GM18508 (cell line): ENCODE measurements around the gene KYNU.
A peak's percentile ranks its signal among the peaks of the same experiment; 100 is the strongest.
"Not testable (repeated sequence)": the region's sequence is repeated elsewhere in the genome, so short reads cannot be mapped to it uniquely, and the experiment has no call there.

Source experiments
- ATAC-seq: cut with Tn5 transposase; IDR thresholded peaks from one replicate; pipeline ENCODE4 v1.9.1; 2021; ENCODE audit warnings: moderate number of reproducible peaks; ENCODE audit not compliant: insufficient read depth, unreplicated experiment

Gene KYNU

DNA sequence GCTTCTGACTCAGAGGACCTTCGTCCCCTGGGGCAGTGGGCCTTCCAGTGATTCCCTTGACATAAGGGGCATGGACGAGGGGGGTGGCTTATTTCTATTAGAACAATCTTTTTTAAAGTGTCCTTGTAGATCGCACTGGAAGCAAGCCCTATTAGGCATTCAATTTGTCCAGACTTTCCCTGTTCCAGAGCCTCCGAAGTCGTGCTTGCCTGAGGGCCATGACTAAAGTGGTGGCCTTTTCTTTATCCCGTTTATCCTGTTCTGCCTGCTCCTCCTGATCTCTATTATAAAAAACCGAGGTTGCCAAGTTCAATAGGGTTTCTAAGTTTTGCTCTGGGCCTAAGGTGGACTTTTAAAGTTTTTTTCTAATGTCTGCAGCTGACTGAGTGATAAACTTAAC, 26.3 kb downstream of the KYNU start:
- not testable (repeated sequence) for ATAC-seq

DNA sequence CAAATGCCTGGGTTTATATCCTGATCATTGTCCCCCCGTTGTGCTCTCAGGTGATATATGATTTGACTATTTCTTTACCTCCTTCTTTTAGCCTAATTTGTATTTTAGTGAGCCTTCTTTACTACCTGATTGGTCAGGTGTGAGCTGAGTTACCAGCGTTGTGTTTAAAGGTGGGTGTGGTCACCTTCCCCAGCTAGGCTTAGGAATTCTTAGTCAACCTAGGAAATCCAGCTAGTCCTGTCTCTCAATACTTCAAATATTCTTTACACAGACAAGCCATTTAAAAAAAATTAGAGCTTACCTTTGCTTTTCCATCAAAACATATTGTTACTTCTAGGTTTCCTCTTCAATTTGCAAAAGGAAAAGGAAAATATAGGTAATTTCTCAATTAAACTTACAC, 30.2 kb downstream of the KYNU start:
- ATAC-seq = no peak

DNA sequence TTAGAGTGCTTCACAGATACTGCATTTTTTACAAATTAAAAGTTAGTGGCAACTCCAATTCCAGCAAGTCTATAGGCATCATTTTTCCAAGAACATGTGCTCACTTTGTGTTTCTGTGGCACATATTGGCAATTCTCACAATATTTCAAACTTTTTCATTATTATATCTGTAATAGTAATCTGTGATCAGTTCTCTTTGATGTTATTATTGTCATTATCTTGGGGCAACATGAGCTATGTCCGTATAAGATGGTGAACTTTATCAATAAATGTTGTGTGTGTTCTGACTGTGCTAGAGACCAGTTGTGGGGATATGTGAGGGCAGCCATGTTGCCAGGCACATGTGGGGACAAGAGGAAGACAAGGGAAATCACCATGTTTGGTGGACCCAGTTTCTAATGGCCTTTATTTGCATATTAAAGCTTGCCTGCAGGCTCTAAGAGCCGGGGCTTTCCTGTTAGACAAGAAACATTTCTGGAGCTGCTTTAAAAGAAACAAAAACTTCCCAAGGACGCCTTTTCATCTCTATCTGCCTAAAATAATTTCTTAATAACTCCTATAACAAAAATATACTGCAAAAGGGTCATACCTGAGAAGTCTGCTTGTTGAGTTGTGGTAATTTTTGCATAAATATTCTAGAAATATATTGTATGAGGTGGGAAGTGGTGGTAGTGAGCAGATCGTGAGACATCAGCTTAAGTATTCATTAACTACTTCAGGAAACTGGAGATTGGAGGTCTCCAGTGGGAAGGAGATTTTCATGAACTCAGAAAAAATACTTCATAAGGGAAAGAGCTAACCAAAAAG, 37.2 kb downstream of the KYNU start:
- peak; percentile 100 for ATAC-seq

DNA sequence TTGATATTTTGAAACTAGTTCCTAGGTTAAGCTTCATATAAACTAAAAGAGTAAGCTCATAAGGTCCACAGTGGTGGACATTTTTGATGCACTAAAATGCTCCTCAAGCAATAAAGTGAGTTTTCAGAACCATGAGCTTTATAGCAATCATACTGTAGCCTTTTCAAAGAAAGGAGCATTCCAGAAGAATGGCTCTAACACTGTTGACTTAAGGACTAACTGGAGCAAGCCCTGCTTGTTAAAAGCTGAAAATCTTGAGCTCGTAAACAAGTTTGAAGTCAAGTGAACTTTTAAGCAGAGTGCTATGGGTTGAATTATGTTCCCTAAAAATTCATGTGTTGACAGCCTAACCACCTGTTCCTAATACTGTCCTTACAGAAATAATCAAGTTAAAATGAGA, 38.0 kb downstream of the KYNU start:
- ATAC-seq = no peak

DNA sequence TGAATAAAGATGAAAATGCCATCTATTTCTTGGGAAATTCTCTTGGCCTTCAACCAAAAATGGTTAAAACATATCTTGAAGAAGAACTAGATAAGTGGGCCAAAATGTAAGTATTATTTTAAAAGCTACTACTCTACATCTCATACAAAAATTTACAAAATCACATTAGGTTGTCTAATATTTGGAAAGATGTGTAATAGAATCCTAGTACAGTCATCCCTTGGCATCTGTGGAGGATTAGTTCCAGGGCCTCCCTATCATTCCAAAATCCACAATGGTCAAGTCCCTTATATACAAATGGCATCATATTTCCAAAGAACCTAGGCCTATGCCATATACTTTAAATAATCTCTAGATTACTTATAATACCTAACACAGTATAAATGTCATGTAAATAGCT, 41.2 kb downstream of the KYNU start:
- ATAC-seq = no peak

DNA sequence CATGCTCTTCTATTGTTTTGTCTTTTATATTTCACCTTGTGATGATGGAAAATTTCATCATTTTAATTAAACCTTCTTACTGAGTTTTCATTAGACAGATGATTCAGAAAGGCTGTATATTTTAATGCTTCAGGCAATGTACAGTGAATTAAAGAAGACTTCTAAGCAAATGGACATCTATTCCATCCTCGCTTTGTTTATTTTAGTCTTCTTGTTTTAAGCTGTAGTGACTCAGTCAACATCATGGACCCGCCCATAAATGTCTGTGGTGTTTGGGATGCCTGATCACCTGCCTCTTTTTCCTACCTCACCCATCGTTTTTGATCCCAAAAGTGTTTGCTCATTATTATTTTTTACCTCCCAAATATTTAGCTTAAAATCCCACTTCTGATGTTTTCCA, 43.1 kb downstream of the KYNU start:
- no peak for ATAC-seq

DNA sequence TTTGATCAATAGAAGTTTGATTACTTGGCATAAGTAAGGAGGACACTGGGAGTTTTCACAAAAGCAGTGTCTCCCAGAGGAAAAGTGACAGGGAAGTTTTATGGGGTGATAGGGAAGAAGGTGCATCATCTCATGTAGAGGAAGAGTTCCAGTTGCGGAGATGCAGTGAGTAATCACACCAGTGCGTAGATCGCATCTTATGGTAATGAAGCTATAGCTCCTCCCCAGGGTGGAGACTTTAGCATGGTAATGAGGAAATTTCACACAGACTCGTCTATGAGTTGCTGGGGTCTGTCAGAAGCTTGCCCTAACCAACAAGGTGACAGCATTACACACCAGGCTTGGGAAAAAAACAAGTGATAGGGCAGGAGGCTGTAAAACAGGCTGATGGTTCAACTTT, 49.0 kb downstream of the KYNU start:
- no peak for ATAC-seq

DNA sequence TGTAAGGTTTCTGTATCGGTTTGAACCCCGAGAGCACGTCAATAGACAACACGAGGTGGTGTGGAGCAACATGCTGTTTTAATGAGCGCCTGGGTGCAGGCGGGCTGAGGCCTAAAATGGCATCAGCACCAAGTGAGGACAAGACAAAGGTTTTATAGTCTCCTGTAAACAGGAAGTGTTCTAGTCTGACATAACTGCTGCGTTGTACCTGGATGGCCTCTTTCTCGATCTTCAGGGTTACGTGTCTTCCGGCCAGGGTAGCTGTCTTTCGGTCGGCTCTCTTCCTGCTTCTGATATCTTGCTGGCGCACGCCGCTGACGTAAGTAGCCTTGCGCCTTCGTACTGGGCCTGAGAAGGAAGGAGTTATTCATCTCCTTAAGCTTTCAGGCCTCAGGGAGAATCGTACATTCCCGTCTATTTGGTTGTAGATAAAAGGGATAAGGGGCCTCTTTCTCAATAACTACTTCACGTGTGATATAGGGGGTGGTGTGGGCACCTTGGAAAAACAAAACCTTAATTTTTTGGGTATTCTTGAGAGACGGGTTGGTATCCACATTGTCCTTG, 53.5 kb downstream of the KYNU start:
- ATAC-seq = no peak

DNA sequence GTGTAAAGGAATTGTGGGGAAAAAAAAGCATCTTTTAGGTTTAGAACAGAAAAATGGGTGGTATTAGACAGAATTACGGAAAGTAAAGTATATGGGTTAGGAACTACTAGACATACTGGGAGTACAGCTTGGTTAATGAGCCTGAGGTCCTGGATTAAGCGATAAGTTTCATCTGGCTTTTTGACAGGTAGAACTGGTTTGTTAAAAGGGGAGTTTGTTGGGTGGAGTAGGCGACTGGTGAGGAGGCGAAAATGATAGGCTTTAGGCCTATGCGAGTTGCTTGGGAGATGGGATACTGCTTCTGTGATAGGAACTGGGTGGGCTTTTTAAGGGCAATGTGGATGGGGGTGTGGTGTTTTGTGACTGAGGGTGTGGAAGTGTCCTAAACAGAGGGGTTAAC, 56.5 kb downstream of the KYNU start:
- no peak for ATAC-seq

DNA sequence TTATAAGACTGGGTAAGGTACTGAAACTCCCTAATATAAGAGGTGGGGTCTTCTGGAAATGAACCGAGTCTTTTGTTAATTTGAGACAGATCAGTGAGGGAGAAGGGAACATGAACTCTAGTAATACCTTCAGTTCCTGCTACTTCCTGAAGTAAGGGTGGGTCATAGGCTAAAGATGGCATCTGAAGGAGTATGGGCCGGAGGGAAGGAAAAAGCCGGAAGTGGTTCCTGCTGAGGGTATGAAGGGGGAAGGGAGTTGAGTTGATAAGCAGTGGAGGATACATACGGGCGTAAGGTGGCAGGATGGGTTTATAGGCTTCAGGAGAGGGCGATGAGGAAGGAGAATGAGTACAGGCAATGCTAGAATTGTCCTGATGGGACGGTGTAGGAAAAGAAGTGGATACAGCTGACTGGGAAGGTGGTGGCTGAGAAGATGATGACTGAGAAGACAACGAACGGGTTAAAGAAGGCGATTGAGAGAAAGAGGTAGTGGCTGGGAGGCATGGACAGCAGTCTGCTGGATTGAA, 58.2 kb downstream of the KYNU start:
- no peak for ATAC-seq

DNA sequence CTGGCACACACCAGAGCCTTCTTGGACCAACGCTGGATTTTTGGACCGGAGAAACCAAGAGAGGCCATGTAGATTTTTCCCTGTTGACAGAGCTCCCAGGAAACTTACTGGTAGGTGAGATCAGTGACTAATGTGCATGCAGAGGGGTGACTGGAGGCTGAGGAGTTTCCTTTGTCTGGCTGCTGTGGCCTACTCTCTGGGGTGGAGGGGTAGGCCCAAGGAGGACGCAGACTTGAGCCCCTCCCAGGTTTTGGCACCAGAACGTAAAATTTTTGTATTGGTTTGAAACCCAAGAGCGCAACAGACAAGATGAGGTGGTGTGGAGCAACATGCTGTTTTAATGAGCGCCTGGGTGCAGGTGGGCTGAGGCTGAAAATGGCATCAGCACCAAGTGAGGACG, 59.2 kb downstream of the KYNU start:
- ATAC-seq = no peak

DNA sequence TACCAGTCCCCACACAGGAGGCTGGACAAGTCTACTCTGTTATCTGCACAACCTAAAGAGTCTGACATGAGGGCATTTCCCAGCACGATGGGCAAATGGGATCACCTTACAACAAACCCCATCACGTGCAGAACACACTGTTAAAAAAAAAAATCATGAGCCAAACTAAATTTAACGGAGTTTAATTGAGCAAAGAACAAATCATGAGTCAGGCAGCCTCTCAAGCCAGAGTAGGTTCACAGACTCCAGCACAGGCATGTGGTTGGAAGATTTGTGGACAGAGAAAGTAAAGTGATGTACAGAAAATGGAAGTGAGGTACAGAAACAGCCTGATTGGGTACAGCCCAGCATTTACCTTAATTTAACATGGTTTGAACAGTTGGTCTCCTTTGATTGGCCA, 59.9 kb downstream of the KYNU start:
- no peak for ATAC-seq

DNA sequence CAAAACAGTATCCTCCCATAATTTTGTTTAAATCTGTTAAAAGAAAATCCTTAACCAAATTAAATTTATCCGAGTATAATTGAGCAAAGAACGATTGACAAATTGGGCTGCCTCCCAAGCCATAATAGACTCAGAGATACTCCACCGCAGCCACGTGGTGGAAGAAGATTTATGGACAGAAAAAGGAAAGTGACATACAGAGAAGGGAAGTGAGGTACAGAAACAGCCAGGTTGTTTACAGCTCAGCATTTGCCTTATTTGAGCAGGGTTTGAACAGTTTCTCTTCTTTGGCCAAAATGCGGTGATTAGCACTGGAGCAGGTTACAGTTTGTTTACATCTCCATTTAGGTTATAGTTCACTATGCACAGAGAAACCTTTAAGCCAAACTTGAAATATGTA, 60.8 kb downstream of the KYNU start:
- ATAC-seq = no peak

DNA sequence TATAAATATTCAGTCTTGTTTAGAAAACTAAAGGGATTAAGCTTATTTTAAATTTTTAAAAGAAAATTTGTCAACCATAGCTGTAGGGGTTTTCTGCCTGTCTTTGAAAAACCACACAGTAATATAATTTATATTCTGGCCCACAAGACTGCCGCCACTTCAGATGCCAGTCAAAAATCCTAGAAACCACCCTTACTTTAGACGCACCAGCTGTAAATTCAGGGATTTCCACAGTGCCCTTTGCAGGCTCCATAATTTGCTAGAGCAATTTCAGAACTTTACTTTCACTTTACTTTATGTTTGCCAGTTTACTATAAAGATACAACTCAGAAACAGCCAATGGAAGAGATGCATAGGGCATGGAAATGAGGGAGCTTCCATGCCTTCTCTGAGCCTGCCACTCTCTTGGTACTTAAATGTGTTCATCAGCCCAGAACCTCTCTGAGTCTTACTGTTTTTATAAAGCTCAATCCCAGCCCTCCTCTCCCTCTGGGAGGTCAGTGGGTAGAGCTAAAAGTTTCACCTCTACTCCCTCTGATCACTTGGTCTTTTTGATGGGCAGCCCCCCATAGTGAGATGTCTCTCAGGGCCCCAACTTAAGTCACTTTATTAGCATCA, 63.3 kb downstream of the KYNU start:
- no peak for ATAC-seq

DNA sequence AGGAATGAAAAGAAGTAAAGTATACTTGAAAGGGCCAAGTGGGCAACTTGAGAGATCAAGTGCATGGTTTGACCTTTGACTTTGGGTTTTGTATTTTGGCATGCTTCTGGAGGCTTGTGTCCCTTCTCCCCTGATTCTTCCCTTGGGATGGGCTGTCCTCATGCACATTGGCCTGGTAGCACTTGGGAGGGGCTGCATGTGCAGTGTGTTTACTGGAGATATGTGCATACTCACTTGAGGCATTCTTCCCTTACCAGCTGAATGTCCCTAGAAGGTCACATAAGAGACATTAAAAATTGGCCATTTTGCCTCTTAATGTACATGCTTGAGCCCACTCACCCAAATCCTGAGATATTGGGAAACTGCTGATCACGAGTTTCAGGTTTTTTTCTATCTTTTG, 65.2 kb downstream of the KYNU start:
- ATAC-seq = no peak

DNA sequence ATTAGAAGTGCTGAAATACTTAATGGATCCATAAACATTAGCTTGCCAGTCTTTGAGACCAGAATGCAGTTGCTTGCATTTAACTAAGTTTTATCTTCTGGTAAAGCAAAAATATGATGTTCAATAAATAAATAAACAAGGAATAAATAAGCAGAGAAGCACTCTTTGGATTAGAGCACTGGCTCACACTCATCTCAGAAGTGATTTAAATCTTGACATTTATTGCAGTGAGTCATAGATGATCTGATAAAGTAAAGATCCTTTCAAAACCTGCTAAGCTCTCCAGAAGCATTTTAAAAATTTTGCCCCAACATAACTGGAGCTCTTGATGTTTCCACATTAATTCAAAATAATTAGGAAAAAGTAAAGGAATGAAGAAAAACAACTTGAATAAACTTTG, 66.8 kb downstream of the KYNU start:
- no peak for ATAC-seq

DNA sequence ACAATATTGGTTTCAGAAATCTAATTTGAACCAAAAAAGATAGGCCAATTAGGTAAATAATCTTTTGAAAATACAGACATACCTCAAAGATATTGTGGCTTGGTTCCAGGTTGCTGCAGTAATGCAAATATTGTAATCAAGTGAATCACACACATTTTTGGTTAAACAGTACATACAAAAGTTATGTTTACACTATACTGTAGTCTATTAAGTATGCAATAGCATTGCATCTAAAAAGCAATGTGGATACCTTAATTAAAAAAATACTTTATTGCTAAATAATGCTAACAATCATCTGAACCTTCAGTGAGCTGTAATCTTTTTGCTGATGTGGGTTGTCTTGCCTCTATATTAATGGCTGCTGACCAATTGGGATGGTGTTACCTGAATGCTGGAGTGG, 67.3 kb downstream of the KYNU start:
- ATAC-seq = no peak

DNA sequence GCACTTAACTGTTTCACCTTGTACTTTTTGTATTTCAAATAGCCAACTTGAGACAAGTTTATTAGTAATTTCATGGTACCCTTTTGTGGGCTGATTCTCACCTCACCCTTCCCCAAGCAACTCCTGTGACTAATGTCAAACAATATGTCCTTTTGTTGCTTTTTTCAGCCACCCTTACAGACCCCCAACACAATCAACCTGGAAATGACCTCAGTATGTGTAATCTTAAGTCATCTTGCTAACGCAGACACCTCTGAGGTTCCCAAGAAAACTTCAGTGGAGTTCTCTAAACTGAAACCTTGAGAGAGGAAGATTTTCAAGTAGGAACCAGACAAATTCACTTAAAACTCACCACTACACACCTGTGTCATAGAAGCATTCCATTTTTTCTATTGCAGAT, 69.5 kb downstream of the KYNU start:
- no peak for ATAC-seq

DNA sequence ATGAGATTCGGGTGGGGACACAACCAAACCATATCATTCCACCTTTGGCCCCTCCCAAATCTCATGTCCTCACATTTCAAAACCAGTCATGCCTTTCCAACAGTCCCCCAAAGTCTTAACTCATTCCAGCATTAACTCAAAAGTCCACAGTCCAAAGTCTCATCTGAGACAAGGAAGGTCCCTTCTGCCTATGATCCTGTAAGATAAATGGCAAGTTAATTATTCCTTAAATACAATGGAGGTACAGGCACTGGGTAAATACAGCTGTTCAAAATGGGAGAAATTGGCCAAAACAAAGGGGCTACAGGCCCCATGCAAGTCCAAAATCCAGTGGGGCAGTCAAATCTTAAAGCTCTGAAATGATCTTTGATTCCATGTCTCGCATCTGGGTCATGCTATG, 71.3 kb downstream of the KYNU start:
- ATAC-seq = not testable (repeated sequence)

DNA sequence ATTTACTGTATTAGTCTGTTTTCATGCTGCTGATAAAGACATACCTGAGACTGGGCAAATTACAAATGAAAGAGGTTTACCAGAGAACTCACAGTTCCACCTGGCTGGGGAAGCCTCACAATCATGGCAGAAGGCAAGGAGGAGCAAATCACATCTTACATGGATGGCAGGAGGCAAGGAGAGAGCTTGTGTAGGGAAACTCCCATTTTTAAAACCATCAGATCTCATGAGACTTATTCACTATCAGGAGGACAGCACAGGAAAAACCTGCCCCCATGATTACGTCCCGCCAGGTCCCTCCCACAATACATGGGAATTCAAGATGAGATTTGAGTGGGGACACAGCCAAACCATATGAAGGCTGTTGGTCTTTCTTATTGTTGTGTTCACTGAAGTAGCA, 72.9 kb downstream of the KYNU start:
- not testable (repeated sequence) for ATAC-seq

DNA sequence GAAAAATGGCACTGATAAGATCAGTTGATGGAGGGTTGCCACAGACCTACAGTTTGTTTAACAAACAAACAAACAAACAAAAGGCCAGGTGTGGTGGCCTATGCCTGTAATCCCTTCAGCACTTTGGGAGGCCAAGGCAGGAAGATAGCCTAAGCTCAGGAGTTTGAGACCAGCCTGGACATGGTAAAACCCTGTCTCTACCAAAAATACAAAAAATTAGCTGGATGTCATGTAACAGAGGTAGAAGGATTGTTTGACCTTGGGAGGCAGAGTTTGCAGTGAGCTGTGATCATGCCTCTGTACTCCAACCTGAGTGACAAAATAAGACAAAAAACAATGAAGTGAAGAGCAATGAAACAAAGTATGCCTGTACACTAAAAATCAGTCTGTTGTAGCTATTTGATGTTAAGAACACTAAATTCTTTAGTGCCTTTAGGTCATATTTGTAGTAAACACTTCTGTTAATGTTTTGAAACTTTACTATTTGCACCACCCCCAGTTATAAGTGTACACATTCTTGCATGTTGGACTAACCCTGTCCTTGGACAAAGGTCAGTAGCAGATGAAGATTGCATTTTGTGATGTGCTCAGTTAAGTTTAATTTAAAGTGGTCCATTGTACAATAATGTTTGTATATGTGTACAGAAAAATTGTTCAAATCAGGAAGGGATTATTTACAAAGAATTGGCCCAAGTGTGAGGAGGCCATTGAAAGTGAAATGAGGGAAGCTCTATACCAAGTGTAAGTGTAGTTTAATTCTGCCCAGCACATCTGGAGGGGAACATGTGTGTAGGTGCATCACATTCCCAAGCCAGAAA, 73.9 kb downstream of the KYNU start:
- ATAC-seq = no peak
